ENCODE measurements around the gene PTGES. TPM values are rescaled to one million over a fixed set of nuclear protein-coding genes. Genes with fewer than 3 reads are reported as not detected.

PTGES gene
- total and polyA plus RNA-seq, 8 donors, result 0.16 to 2.5 (median 0.95) TPM

DNA sequence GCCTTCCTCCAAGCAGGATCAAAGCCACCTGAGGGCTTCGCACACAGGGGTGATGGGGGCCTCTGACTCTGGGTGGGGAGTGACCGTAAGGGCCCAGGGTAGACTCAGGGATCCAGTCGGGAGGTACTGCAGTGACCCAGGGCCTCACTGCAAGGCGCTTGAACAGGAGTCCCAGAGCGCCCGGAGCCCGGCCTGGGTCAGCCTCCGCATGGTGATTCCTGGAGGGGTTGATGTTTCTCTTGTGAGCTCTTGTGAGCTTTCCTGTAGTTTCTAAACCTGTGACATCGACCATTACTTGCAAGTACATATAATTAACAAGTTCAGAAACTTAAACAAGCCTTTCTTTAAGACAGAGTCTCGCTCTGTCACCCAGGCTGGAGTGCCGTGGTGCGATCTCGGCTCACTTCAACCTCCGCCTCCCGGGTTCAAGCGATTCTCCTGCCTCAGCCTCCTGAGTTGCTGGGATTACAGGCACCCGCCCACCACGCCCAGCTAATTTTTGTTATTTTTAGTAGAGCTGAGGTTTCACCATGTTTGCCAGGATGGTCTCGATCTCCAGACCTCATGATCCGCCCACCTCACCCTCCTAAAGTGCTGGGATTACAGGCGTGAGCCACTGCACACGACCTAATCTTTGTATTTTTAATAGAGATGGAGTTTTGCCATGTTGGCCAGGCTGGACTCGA is 19.8 kb downstream of the PTGES start:
- DNase-seq, result no peak

DNA sequence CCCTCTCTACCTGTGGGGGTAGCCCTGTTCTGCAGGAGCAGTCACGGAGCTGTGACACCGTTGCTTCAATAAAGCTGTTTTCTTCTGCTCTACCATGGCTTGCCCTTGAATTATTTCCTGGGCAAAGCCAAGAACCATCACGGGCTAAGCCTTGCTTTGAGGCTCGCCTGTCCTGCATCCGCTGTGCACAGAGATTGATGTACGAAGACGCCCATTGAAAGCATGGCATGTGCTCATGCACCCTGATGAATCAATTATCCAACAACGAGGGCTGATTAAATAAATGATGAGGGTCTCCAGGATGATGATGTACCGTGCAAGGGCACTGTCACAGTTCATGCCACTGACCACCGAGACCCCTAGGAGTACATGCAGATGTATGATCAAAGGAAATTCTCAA is 20.7 kb downstream of the PTGES start:
- no peaks in the 10 kb centered on the region for H3K9me3 ChIP-seq
- no peaks in the 10 kb centered on the region for H3K36me3 ChIP-seq
- no peak for FAIRE-seq
- no peak for ATAC-seq
- H3K27ac ChIP-seq, result no peak overlapping the region
- no peak for DNase-seq
- no peak overlapping the region for H3K4me3 ChIP-seq
- H3K27me3 ChIP-seq, result no peaks in the 10 kb centered on the region
- TF ChIP-seq, protein P1, sequence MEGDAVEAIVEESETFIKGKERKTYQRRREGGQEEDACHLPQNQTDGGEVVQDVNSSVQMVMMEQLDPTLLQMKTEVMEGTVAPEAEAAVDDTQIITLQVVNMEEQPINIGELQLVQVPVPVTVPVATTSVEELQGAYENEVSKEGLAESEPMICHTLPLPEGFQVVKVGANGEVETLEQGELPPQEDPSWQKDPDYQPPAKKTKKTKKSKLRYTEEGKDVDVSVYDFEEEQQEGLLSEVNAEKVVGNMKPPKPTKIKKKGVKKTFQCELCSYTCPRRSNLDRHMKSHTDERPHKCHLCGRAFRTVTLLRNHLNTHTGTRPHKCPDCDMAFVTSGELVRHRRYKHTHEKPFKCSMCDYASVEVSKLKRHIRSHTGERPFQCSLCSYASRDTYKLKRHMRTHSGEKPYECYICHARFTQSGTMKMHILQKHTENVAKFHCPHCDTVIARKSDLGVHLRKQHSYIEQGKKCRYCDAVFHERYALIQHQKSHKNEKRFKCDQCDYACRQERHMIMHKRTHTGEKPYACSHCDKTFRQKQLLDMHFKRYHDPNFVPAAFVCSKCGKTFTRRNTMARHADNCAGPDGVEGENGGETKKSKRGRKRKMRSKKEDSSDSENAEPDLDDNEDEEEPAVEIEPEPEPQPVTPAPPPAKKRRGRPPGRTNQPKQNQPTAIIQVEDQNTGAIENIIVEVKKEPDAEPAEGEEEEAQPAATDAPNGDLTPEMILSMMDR (IDR thresholded peaks at IDR 0.05), result no peak
- H3K4me1 ChIP-seq, result no peaks in the 10 kb centered on the region
- WGBS, 2 donors, result 46 to 49% methylated on average over 10 of the region's 10 CpGs
- intact Hi-C loops (cut with DNase I), result loop anchor here in 1 of 3 donors (10.0 kb wide), 1 partner anchor 53 kb away; no protein-coding TSS in a partner anchor

More for the DNA sequence above, 19.8 kb downstream of the PTGES start:
- WGBS, 2 donors, result 72 to 81% methylated on average over 23 of the region's 23 CpGs
- Histone ChIP-seq H3K36me3 (no peaks in the 10 kb centered on the region), H3K9me3 (no peaks in the 10 kb centered on the region), H3K27ac (no peak overlapping the region), H3K4me1 (no peaks in the 10 kb centered on the region), H3K4me3 (no peak overlapping the region), H3K27me3 (no peaks in the 10 kb centered on the region)
- FAIRE-seq, result no peak
- TF ChIP-seq, protein P1 (IDR thresholded peaks at IDR 0.05), result no peak
- ATAC-seq, result no peak
- intact Hi-C loops (cut with DNase I), result loop anchor here in 1 of 3 donors (10.0 kb wide), 1 partner anchor 52 kb away; no protein-coding TSS in a partner anchor

DNA sequence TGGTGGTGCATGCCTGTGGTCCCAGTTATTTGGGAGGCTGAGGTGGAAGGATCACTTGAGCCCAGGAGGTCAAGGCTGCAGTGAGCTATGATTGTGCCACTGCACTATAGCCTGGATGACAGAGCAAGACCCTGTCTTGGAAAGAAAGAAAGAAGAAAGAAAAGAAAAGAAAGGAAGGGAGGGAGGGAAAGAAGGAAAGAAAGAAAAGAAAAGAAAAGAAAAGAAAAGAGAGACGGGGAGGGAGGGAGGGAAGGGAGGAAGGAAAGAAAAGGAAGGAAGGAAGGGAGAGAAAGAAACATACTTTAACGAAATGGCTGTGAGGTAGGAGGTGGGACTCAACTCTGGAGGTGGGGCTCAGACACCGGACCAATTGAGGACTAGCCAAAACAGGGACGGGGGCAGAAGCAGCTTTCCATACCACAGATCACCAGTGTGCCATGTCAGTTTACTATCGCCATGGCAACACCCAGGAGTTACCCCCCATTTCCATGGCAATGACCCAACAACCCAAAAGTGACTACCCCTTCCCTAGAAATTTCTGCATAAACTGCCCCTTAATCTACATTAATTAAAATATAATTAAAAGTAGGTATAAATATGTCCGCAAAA is 21.3 kb downstream of the PTGES start:
- no peak for FAIRE-seq

DNA sequence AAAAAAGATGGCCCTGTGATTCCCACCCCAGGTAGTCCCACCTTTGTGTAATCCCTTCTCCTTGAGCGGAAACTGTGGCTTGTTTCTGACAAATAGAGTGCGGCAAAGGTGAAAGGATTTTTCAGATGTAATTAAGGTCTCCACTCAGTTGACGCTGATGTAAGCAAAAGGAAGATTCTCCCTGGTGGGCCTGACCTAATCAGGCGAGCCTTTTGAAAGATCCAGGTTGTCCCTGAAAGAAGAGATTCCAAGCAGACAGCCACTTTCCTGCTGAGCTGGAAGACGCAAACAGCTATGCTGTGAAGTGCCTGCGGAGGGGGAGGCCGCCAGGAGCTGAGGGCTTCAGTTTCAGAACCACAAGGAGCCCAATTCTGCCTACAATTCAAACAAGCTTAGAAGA is 24.1 kb downstream of the PTGES start:
- no peak overlapping the region for H3K4me3 ChIP-seq
- DNase-seq (no peak), FAIRE-seq (no peak), ATAC-seq (no peak)
- intact Hi-C loops (cut with DNase I), result no loop called here
- H3K27ac ChIP-seq, result no peak overlapping the region
- TF ChIP-seq, protein P1 (IDR thresholded peaks at IDR 0.05), result no peak
- no peaks in the 10 kb centered on the region for H3K4me1 ChIP-seq
- no peaks in the 10 kb centered on the region for H3K9me3 ChIP-seq
- H3K36me3 ChIP-seq, result no peaks in the 10 kb centered on the region
- WGBS, 2 donors, result 86 to 90% methylated on average over 7 of the region's 7 CpGs
- no peaks in the 10 kb centered on the region for H3K27me3 ChIP-seq

More for the DNA sequence above, 21.3 kb downstream of the PTGES start:
- ATAC-seq (no peak), DNase-seq (no peak)
- H3K36me3 ChIP-seq, result no peaks in the 10 kb centered on the region
- H3K4me1 ChIP-seq, result no peaks in the 10 kb centered on the region
- no peaks in the 10 kb centered on the region for H3K9me3 ChIP-seq
- TF ChIP-seq, protein P1 (IDR thresholded peaks at IDR 0.05), result no peak
- no peaks in the 10 kb centered on the region for H3K27me3 ChIP-seq
- intact Hi-C loops (cut with DNase I), result loop anchor here in 1 of 3 donors (10.0 kb wide), 1 partner anchor 53 kb away; no protein-coding TSS in a partner anchor
- no peak overlapping the region for H3K27ac ChIP-seq
- WGBS, 2 donors, result 35 to 36% methylated on average over 6 of the region's 6 CpGs
- H3K4me3 ChIP-seq, result no peak overlapping the region

Data from pancreas (tissue), 10 donors.